ENCODE data around the gene TLR10.

DNA sequence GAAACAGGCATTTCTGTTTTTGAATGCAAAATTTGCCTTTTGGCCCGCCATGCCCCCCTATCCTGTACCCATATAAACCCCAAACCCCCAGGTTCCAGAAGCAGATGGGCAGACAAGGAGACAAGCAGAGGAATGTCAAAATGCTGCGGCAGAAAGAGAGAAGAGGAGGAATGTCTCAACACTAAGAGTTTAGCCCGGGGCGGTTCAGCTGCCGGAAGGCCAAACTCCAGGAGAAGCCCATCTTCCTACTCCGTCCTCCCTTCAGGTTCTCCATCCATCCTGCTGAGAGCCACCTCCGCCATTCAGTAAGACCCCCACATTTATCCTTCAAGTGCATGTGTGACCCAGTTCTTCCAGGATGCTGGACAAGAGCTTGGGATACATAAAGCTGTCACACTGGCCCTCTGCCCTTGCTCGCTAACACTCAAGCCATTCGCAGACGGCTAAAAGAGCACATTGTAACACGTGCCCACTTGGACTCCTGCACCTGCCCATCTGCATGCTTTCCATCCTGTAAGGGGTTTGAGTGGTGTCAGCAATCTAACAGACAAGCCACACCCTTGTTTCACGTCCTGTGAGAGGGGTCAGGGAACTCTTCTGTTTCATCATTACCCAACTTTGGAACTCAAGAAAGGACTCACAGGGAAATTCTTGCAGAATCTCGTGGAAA lies 31.3 kb downstream of the TLR10 start:
- TF ChIP-seq MYNN (IDR thresholded peaks at IDR 0.05) (no peak), MYNN (CRISPR knock-in tag; IDR thresholded peaks at IDR 0.05) (no peak), DLX4 (CRISPR knock-in tag; IDR thresholded peaks at IDR 0.05) (no peak), CHCHD3 (CRISPR knock-in tag; IDR thresholded peaks at IDR 0.05) (no peak), MBD1 (CRISPR knock-in tag; IDR thresholded peaks at IDR 0.05) (no peak), RBM39 (optimal IDR thresholded peaks at IDR 0.05; ENCODE audit: low read depth, low read length) (no peak), POLR2AphosphoS2 (IDR thresholded peaks at IDR 0.05; ENCODE audit: low read length) (no peak), NCOA1 (IDR thresholded peaks at IDR 0.05; ENCODE audit: low read depth) (no peak), BRD9 (IDR thresholded peaks at IDR 0.05; ENCODE audit: low read depth, partially characterized antibody) (no peak), SIN3A (IDR thresholded peaks at IDR 0.05; ENCODE audit: borderline replicate concordance in 2 of 2, control insufficient read depth in 1 of 2, low read depth in 2 of 2, low read length in 2 of 2) (no peak)
- TF ChIP-seq, protein P1, sequence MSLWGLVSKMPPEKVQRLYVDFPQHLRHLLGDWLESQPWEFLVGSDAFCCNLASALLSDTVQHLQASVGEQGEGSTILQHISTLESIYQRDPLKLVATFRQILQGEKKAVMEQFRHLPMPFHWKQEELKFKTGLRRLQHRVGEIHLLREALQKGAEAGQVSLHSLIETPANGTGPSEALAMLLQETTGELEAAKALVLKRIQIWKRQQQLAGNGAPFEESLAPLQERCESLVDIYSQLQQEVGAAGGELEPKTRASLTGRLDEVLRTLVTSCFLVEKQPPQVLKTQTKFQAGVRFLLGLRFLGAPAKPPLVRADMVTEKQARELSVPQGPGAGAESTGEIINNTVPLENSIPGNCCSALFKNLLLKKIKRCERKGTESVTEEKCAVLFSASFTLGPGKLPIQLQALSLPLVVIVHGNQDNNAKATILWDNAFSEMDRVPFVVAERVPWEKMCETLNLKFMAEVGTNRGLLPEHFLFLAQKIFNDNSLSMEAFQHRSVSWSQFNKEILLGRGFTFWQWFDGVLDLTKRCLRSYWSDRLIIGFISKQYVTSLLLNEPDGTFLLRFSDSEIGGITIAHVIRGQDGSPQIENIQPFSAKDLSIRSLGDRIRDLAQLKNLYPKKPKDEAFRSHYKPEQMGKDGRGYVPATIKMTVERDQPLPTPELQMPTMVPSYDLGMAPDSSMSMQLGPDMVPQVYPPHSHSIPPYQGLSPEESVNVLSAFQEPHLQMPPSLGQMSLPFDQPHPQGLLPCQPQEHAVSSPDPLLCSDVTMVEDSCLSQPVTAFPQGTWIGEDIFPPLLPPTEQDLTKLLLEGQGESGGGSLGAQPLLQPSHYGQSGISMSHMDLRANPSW (CRISPR knock-in tag; IDR thresholded peaks at IDR 0.05): no peak

Measured in K562 (cell line).